ENCODE measurements around the gene FADS3.

The FADS3 gene

DNA sequence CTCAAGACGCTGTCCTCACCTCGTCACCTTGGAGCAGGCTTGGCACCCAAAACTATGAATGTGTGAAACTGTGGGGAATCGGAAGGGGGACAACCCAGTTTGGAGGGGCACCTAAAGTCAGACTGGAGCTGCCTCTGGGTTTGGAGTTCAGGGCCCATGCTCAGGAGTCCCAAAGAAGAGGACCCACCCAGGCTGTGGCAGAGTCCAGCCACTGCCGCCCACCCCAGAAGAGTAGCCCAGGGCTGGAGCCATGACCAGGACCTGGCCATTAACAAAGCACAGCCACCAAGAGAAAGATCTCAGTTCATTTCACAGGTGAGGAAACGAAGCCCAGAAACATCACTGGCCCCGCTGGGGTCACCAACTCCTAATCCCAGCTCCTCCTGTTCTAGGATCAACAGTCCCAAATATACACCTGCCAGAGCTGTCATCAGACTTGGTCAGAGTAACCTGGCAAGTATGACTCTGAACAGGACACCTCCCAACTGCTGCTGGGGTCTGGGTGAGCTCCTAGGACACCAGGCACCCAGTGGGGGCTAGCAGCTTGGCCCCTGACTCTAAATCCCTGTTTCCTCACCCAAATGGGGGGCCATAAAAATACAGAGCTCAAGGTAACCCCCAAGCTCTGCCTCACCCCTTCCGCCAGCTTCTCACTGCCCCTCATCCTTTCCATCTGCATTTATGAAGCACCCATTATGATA, 23.3 kb upstream of the FADS3 start:
- no peak for TF ChIP-seq Cebpa-rat (IDR thresholded peaks at IDR 0.05)
- Histone ChIP-seq H3K9me3 (no peaks in the 10 kb centered on the region), H3K4me2 (no peak overlapping the region), H3K27me3 (peaks cover 59% of the 10 kb centered on the region), H3K27ac (no peak overlapping the region), H3K9ac (no peak overlapping the region), H3K36me3 (no peaks in the 10 kb centered on the region), H3K4me1 (peaks cover 40% of the 10 kb centered on the region), H4K20me1 (no peaks in the 10 kb centered on the region), H3K4me3 (no peak overlapping the region)

GRCh38 chr11:61913699-61914395, 22.5 kb upstream of the FADS3 start:
- no peak for TF ChIP-seq Cebpa-rat (IDR thresholded peaks at IDR 0.05)
- Histone ChIP-seq H3K27me3 (peaks cover 52% of the 10 kb centered on the region), H3K9me3 (no peaks in the 10 kb centered on the region), H4K20me1 (no peaks in the 10 kb centered on the region), H3K4me3 (no peak overlapping the region), H3K36me3 (no peaks in the 10 kb centered on the region), H3K4me1 (peaks cover 40% of the 10 kb centered on the region), H3K4me2 (no peak overlapping the region), H3K27ac (no peak overlapping the region), H3K9ac (no peak overlapping the region)

- H4K20me1 ChIP-seq: no peaks in the 10 kb centered on the region
- TF ChIP-seq Cebpa-rat (IDR thresholded peaks at IDR 0.05): no peak
- H3K4me3 ChIP-seq: no peak overlapping the region
- H3K36me3 ChIP-seq: no peaks in the 10 kb centered on the region
- H3K27ac ChIP-seq: no peak overlapping the region
- H3K9ac ChIP-seq: no peak overlapping the region
- peak overlapping the region; percentile 51; the same call in 1 of the 2 replicates for H3K4me2 ChIP-seq
- peaks cover 45% of the 10 kb centered on the region for H3K27me3 ChIP-seq
- no peaks in the 10 kb centered on the region for H3K9me3 ChIP-seq
- H3K4me1 ChIP-seq: peaks cover 47% of the 10 kb centered on the region
These were observed 21.8 kb upstream of the FADS3 start for GRCh38 chr11:61912991-61913698.

DNA sequence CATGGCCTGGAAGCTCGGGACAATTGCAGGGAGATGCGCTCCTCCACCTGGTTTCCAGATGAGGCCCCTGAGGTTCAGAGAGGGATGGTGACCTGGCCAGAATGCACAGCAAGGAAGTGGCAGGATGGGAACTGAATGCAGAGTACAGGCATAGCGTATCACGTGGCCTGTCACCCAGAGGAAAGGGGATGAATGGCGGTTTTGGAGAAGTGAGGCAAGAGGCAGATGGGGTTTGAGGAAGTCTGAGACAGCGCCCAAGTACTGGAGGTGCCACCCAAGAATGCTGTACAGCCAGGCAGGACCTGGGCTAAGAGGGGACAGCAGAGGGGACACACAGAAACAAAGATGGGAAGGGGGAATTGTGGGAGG, 21.2 kb upstream of the FADS3 start:
- no peak overlapping the region for H3K27ac ChIP-seq
- no peak overlapping the region for H3K4me3 ChIP-seq
- H4K20me1 ChIP-seq: no peaks in the 10 kb centered on the region
- H3K4me1 ChIP-seq: peaks cover 51% of the 10 kb centered on the region
- H3K9ac ChIP-seq: no peak overlapping the region
- no peaks in the 10 kb centered on the region for H3K9me3 ChIP-seq
- TF ChIP-seq Cebpa-rat (IDR thresholded peaks at IDR 0.05): no peak
- H3K36me3 ChIP-seq: no peaks in the 10 kb centered on the region
- peak overlapping the region; percentile 51 for H3K4me2 ChIP-seq
- peaks cover 38% of the 10 kb centered on the region for H3K27me3 ChIP-seq

DNA sequence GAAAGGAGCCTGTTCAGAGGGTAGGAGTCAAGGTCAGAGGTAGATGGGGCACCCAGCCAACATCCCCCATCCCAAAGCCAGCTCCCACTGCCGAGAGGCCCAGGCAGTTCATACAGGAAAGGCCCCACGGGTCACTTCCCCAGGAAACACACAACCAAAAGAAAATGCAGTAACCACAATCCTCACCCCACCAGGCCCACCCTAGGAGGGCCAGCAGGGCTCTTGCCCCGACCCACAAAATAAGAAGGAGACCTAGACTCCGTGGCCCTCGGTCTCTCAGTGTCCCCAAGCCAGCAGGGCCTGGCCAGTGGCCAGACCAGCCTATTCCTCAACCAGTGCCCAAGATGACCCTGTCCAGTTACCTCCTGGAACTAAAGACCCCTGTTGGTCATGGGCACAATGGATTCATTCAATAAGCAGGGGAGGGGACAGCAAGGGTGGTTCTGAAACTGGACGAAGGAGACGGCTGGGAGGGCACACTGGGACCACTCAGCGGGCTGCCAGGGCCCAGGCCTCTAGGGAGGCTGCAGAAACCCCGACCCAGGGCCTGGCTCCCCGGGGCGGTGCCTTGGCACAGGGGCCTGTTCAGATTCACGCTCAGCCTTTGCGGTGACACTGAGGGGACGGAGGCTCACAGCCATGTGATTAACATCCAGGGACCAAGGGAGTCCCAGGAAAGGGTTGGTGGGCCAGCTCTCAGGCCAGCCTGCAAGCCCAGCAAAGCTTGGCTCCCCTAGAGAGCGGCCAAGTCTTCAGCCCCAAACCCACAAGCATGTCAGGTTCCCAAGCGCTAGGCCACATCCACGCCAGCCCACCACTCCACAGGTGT, 20.6 kb upstream of the FADS3 start:
- H3K4me3 ChIP-seq: no peak overlapping the region

GRCh38 chr11:61911128-61911700, 19.9 kb upstream of the FADS3 start:
- H3K4me2 ChIP-seq: peak overlapping the region; percentile 51
- H3K9me3 ChIP-seq: no peaks in the 10 kb centered on the region
- no peak overlapping the region for H3K4me3 ChIP-seq
- H3K27me3 ChIP-seq: peaks cover 25% of the 10 kb centered on the region
- H3K36me3 ChIP-seq: no peaks in the 10 kb centered on the region
- TF ChIP-seq Cebpa-rat (IDR thresholded peaks at IDR 0.05): no peak
- H3K27ac ChIP-seq: no peak overlapping the region; the same call in 1 of the 2 replicates
- peaks cover 59% of the 10 kb centered on the region for H3K4me1 ChIP-seq
- H3K9ac ChIP-seq: no peak overlapping the region
- no peaks in the 10 kb centered on the region for H4K20me1 ChIP-seq

More for the DNA sequence above, 20.6 kb upstream of the FADS3 start:
- H3K27ac ChIP-seq: no peak overlapping the region; the same call in 1 of the 2 replicates
- no peak for TF ChIP-seq Cebpa-rat (IDR thresholded peaks at IDR 0.05)
- no peaks in the 10 kb centered on the region for H4K20me1 ChIP-seq
- no peaks in the 10 kb centered on the region for H3K36me3 ChIP-seq
- H3K4me1 ChIP-seq: peaks cover 52% of the 10 kb centered on the region
- no peak overlapping the region for H3K9ac ChIP-seq
- no peaks in the 10 kb centered on the region for H3K9me3 ChIP-seq
- H3K4me2 ChIP-seq: peak overlapping the region; percentile 51
- peaks cover 32% of the 10 kb centered on the region for H3K27me3 ChIP-seq

- H3K27ac ChIP-seq: no peak overlapping the region
- peaks cover 18% of the 10 kb centered on the region for H3K27me3 ChIP-seq
- no peak overlapping the region for H3K4me2 ChIP-seq
These were observed 19.1 kb upstream of the FADS3 start for GRCh38 chr11:61910187-61911127.

DNA sequence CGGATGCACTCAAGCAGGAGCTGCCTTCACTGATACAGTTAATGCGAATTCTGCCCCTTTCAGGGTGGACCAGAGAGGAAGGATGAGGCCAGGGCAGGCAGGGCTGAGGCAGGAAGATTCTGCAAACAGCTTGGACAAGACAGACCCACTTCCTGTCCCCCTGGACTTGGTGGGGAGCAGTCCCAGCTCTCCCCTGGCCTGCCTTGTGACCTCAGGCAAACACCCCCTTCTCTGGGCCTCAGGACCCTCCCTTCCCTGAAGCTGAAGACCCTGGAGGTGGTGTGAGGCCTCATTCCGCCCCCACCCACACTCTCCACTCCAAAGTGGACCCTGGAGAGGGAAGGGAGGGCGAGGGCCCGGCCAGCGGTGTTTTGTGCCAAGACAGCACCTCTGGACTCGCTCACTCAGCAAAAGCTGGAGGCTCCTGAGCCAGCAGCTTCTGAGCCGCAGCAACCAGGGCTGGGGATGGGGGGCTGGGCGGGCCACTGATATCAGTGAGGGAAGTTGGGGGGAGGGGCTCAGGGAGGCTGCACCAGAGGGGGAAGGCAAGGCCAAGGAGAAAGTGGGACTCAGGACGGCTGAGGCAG, 17.5 kb upstream of the FADS3 start:
- no peak for TF ChIP-seq Cebpa-rat (IDR thresholded peaks at IDR 0.05)
- H3K9me3 ChIP-seq: no peaks in the 10 kb centered on the region
- H4K20me1 ChIP-seq: no peaks in the 10 kb centered on the region
- no peaks in the 10 kb centered on the region for H3K36me3 ChIP-seq
- peak overlapping the region; percentile 87 for H3K4me2 ChIP-seq
- peaks cover 80% of the 10 kb centered on the region for H3K4me1 ChIP-seq
- H3K9ac ChIP-seq: peak overlapping the region; percentile 56
- no peak overlapping the region for H3K4me3 ChIP-seq
- peak overlapping the region; percentile 85 for H3K27ac ChIP-seq
- peaks cover 1% of the 10 kb centered on the region; the same call in 1 of the 2 replicates for H3K27me3 ChIP-seq

More at GRCh38 chr11:61910187-61911127, 19.1 kb upstream of the FADS3 start:
- no peaks in the 10 kb centered on the region for H3K9me3 ChIP-seq
- H3K4me3 ChIP-seq: no peak overlapping the region
- peaks cover 66% of the 10 kb centered on the region for H3K4me1 ChIP-seq
- TF ChIP-seq Cebpa-rat (IDR thresholded peaks at IDR 0.05): no peak
- H3K36me3 ChIP-seq: no peaks in the 10 kb centered on the region
- H3K9ac ChIP-seq: no peak overlapping the region
- H4K20me1 ChIP-seq: no peaks in the 10 kb centered on the region

All from BLaER1 (cell line).